K562 (cell line): ENCODE results near the gene ALG11. TPM values are rescaled to one million over a fixed set of nuclear protein-coding genes. Genes with fewer than 3 reads are reported as not detected.
A peak's percentile ranks its signal among the peaks of the same experiment; 100 is the strongest.

Source experiments
- CBFA2T3 ChIP-seq: fragments of 450-650 bp; IDR thresholded peaks from 2 replicates; pipeline ENCODE4 v1.6.1; 2017
- CBX3 ChIP-seq, 2 experiments: IDR thresholded peaks; 1 replicate in 1 of 2; 2 replicates in 1 of 2; pipeline ENCODE4 v1.6.1; 2012; ENCODE audit warnings: inconsistent platforms in 2 of 2, low read length in 2 of 2, borderline replicate concordance in 1 of 2, control low read depth in 1 of 2
- EGR1 ChIP-seq: fragments of 450-650 bp; conservative IDR thresholded peaks from 2 replicates; pipeline ENCODE4 v1.6.1; 2017; ENCODE audit warnings: mild to moderate bottlenecking
- EP300 ChIP-seq: IDR thresholded peaks from 2 replicates; pipeline ENCODE4 v1.6.1; 2012; ENCODE audit warnings: low read length, improper control_type of control experiment
- FOXA3 ChIP-seq, 2 experiments: fragments of 450-650 bp in 1 of 2; sonication (generic) in 1 of 2; formaldehyde crosslinking; IDR thresholded peaks in 1 of 2; conservative IDR thresholded peaks in 1 of 2; 2 replicates each; pipeline versions ENCODE4 v1.4.0 to v1.8.0; 2020 to 2022; ENCODE audit warnings: mild to moderate bottlenecking in 2 of 2, missing genetic modification reagents in 1 of 2
- GABPA ChIP-seq: fragments of 200-800 bp; sonication (Bioruptor generic); conservative IDR thresholded peaks from 2 replicates; pipeline ENCODE4 v1.6.1; 2016; ENCODE audit warnings: low read depth, missing genetic modification characterization, missing compliant biosample characterization
- GATA2 ChIP-seq: sonication (generic); formaldehyde crosslinking; IDR thresholded peaks from 2 replicates; pipeline ENCODE4 v1.4.0; 2020; ENCODE audit warnings: mild to moderate bottlenecking, missing genetic modification reagents
- HNRNPUL1 ChIP-seq: fragments of 200-400 bp; formaldehyde crosslinking; IDR thresholded peaks from 2 replicates; pipeline ENCODE4 v1.6.1; 2017; ENCODE audit warnings: low read length
- IRF2 ChIP-seq: sonication (generic); formaldehyde crosslinking; IDR thresholded peaks from 2 replicates; pipeline ENCODE4 v1.8.1; 2022; ENCODE audit warnings: mild to moderate bottlenecking, missing genetic modification reagents
- NCOA4 ChIP-seq: fragments of 450-650 bp; IDR thresholded peaks from 2 replicates; pipeline ENCODE4 v1.6.1; 2018; ENCODE audit warnings: mild to moderate bottlenecking; ENCODE audit not compliant: partially characterized antibody
- NCOR1 ChIP-seq: fragments of 450-650 bp; IDR thresholded peaks from 2 replicates; pipeline ENCODE4 v1.6.1; 2016; ENCODE audit warnings: mild to moderate bottlenecking, moderate library complexity
- PCBP2 ChIP-seq: fragments of 200-400 bp; formaldehyde crosslinking; IDR thresholded peaks from 2 replicates; pipeline ENCODE4 v1.6.1; 2018; ENCODE audit warnings: low read length, low read depth, mild to moderate bottlenecking, moderate library complexity; ENCODE audit not compliant: poor library complexity, severe bottlenecking
- POLR2AphosphoS5 ChIP-seq: IDR thresholded peaks from 2 replicates; pipeline ENCODE4 v1.6.1; 2011; ENCODE audit warnings: mild to moderate bottlenecking, low read depth, low read length, moderate library complexity; ENCODE audit not compliant: control insufficient read depth, insufficient read depth
- PYGO2 ChIP-seq: fragments of 450-650 bp; IDR thresholded peaks from 2 replicates; pipeline ENCODE4 v1.6.1; 2016; ENCODE audit warnings: mild to moderate bottlenecking, missing genetic modification characterization, moderate library complexity, missing compliant biosample characterization
- RBM17 ChIP-seq: fragments of 200-400 bp; formaldehyde crosslinking; IDR thresholded peaks from 2 replicates; pipeline ENCODE4 v1.6.1; 2017; ENCODE audit warnings: low read depth, mild to moderate bottlenecking, low read length, borderline replicate concordance
- RBM25 ChIP-seq: fragments of 200-400 bp; formaldehyde crosslinking; IDR thresholded peaks from 2 replicates; pipeline ENCODE4 v1.6.1; 2018; ENCODE audit warnings: low read length, low read depth, moderate library complexity; ENCODE audit not compliant: severe bottlenecking
- SNRNP70 ChIP-seq: fragments of 200-400 bp; formaldehyde crosslinking; optimal IDR thresholded peaks from 2 replicates; pipeline ENCODE3; 2017; ENCODE audit warnings: low read depth, low read length
- TCF3 ChIP-seq: sonication (generic); formaldehyde crosslinking; IDR thresholded peaks from 2 replicates; pipeline ENCODE4 v1.4.0; 2020; ENCODE audit warnings: mild to moderate bottlenecking, missing genetic modification reagents
- TEAD4 ChIP-seq, 2 experiments: sonication (generic) in 1 of 2; formaldehyde crosslinking in 1 of 2; IDR thresholded peaks; 2 replicates each; pipeline versions ENCODE4 v1.6.1 to v1.8.0; 2012 to 2022; ENCODE audit warnings: borderline replicate concordance in 1 of 2, inconsistent platforms in 1 of 2, low read length in 1 of 2, mild to moderate bottlenecking in 1 of 2, missing genetic modification reagents in 1 of 2
- ZC3H4 ChIP-seq: sonication (generic); formaldehyde crosslinking; IDR thresholded peaks from 2 replicates; pipeline ENCODE4 v1.9.0; 2021; ENCODE audit warnings: missing genetic modification reagents, borderline replicate concordance
- ZNF217 ChIP-seq: sonication (generic); formaldehyde crosslinking; IDR thresholded peaks from 2 replicates; pipeline ENCODE4 v1.8.0; 2022; ENCODE audit warnings: mild to moderate bottlenecking, missing genetic modification reagents
- ZNF3 ChIP-seq: fragments of 250-450 bp; sonication (Bioruptor Pico); IDR thresholded peaks from 2 replicates; pipeline ENCODE4 v1.5.0; 2021; ENCODE audit warnings: mild to moderate bottlenecking, moderate library complexity
- ZNF324 ChIP-seq: fragments of 250-450 bp; sonication (Bioruptor Pico); IDR thresholded peaks from 2 replicates; pipeline ENCODE4 v1.4.0; 2020; ENCODE audit warnings: mild to moderate bottlenecking
- ZNF384 ChIP-seq: IDR thresholded peaks from 2 replicates; pipeline ENCODE4 v1.6.1; 2012; ENCODE audit warnings: low read depth, low read length, improper control_type of control experiment
- ZNF668 ChIP-seq: fragments of 250-450 bp; sonication (Bioruptor Pico); IDR thresholded peaks from 2 replicates; pipeline ENCODE4 v1.8.0; 2022; ENCODE audit warnings: mild to moderate bottlenecking, inconsistent platforms
- polyA plus RNA-seq, 8 experiments: library from polyadenylated mRNA; depleted of rRNA in 4 of 8; stranded (reverse) in 5 of 8; unstranded in 3 of 8; fragments of >200 nt; fragmentation: Nextera tagmentation in 2 of 8; fragmentation: Illumina TruSeq in 1 of 8; extraction: Ambion mirVana in 2 of 8; extraction: Trizol in 1 of 8; gene quantifications; 2 replicates each; pipeline versions ENCODE4 v1.2.1 to v1.2.3, GENCODE V29; 2011 to 2014; ENCODE audit warnings: inconsistent platforms in 1 of 8, missing spikeins in 1 of 8
- total RNA-seq, 7 experiments: library from RNA; depleted of rRNA in 6 of 7; stranded (reverse); fragments of >200 nt in 6 of 7; fragmentation: Illumina TruSeq in 2 of 7; extraction: Trizol in 2 of 7; gene quantifications; 2 replicates each; pipeline versions ENCODE4 v1.2.1 to v1.2.3, GENCODE V29; 2011 to 2021; ENCODE audit warnings: low replicate concordance in 1 of 7
- TF ChIP-seq, protein P1 (sequence below): sonication (generic); formaldehyde crosslinking; IDR thresholded peaks from 2 replicates; pipeline ENCODE4 v1.8.1; 2022; ENCODE audit warnings: missing genetic modification reagents
- TF ChIP-seq, protein P2 (sequence below), 3 experiments: IDR thresholded peaks in 2 of 3; conservative IDR thresholded peaks in 1 of 3; 2 replicates each; pipeline ENCODE4 v1.5.1; 2011 to 2012; ENCODE audit warnings: low read length in 3 of 3, mild to moderate bottlenecking in 3 of 3, control low read depth in 2 of 3, improper control_type of control experiment in 1 of 3, inconsistent platforms in 1 of 3, low read depth in 1 of 3, mixed read lengths in 1 of 3, moderate library complexity in 1 of 3; ENCODE audit not compliant: insufficient read depth in 2 of 3

The ALG11 gene
- total and polyA plus RNA-seq, 9 of the 15 experiments (the other 6 are each of a cell fraction or from before 2014, with no cell fraction given), result 7.3 to 19.2 (median 16.3) TPM

- TF ChIP-seq, protein P1, sequence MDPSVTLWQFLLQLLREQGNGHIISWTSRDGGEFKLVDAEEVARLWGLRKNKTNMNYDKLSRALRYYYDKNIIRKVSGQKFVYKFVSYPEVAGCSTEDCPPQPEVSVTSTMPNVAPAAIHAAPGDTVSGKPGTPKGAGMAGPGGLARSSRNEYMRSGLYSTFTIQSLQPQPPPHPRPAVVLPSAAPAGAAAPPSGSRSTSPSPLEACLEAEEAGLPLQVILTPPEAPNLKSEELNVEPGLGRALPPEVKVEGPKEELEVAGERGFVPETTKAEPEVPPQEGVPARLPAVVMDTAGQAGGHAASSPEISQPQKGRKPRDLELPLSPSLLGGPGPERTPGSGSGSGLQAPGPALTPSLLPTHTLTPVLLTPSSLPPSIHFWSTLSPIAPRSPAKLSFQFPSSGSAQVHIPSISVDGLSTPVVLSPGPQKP, result no peak
- TF ChIP-seq GABPA (tag), result no peak
- TF ChIP-seq ZC3H4 (CRISPR knock-in tag), result no peak
- no peak for TF ChIP-seq IRF2 (CRISPR knock-in tag)
- no peak for TF ChIP-seq ZNF324 (CRISPR knock-in tag)
- peak; percentile 11; the same call in 1 of the 2 replicates for TF ChIP-seq TEAD4 (IDR thresholded peaks at IDR 0.05; ENCODE audit: low read length)
- no peak for TF ChIP-seq TEAD4 (CRISPR knock-in tag; IDR thresholded peaks at IDR 0.05; ENCODE audit: borderline replicate concordance)
- 0 out of 2 replicates have a peak, but pooled peaks have one; percentile 34 for TF ChIP-seq NCOR1
- TF ChIP-seq RBM25, result no peak
- TF ChIP-seq ZNF217, result no peak
- peak; percentile 82 for TF ChIP-seq TCF3
- TF ChIP-seq CBX3 (IDR thresholded peaks at IDR 0.05; ENCODE audit: borderline replicate concordance in 1 of 2, low read length in 2 of 2), result no peak
- no peak for TF ChIP-seq SNRNP70
- TF ChIP-seq HNRNPUL1, result no peak
- peak; percentile 63; the same call in 1 of the 2 replicates for TF ChIP-seq EP300
- TF ChIP-seq EGR1, result peak; percentile 22; the same call in 1 of the 2 replicates
- no peak for TF ChIP-seq PCBP2
- no peak for TF ChIP-seq PYGO2 (tag)
- TF ChIP-seq POLR2AphosphoS5, result peak; percentile 51; the same call in 1 of the 2 replicates
- TF ChIP-seq ZNF3 (CRISPR knock-in tag), result no peak
- TF ChIP-seq ZNF384, result no peak
- no peak for TF ChIP-seq ZNF668 (CRISPR knock-in tag)
- 0 out of 2 replicates have a peak, but pooled peaks have one; percentile 8 for TF ChIP-seq GATA2 (CRISPR knock-in tag)
- TF ChIP-seq RBM17, result no peak
- peak in 1 of 2 experiments; percentile 89; a peak in 2 of 4 replicates for TF ChIP-seq FOXA3 (CRISPR knock-in tag; conservative IDR thresholded peaks at IDR 0.05 in 1 of 2, IDR thresholded peaks at IDR 0.05 in 1 of 2)
- TF ChIP-seq NCOA4, result no peak
- peak; percentile 80 for TF ChIP-seq CBFA2T3
- TF ChIP-seq, protein P2, sequence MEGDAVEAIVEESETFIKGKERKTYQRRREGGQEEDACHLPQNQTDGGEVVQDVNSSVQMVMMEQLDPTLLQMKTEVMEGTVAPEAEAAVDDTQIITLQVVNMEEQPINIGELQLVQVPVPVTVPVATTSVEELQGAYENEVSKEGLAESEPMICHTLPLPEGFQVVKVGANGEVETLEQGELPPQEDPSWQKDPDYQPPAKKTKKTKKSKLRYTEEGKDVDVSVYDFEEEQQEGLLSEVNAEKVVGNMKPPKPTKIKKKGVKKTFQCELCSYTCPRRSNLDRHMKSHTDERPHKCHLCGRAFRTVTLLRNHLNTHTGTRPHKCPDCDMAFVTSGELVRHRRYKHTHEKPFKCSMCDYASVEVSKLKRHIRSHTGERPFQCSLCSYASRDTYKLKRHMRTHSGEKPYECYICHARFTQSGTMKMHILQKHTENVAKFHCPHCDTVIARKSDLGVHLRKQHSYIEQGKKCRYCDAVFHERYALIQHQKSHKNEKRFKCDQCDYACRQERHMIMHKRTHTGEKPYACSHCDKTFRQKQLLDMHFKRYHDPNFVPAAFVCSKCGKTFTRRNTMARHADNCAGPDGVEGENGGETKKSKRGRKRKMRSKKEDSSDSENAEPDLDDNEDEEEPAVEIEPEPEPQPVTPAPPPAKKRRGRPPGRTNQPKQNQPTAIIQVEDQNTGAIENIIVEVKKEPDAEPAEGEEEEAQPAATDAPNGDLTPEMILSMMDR (IDR thresholded peaks at IDR 0.05 in 2 of 3, conservative IDR thresholded peaks at IDR 0.05 in 1 of 3; ENCODE audit: insufficient read depth in 2 of 3, low read depth in 1 of 3, low read length in 3 of 3), result no peak
These were observed 10.2 kb downstream of the ALG11 start (continued) for GRCh38 chr13:52022356-52022755.
